ENCODE results near the gene MICAL2.

The MICAL2 gene

GRCh38 chr11:12286606-12287005 lies 176.2 kb downstream of the MICAL2 start:
- no peak for DNase-seq (ENCODE audit: low read depth, low spot score)

- DNase-seq (ENCODE audit: low read depth, low spot score): no peak
Measured at GRCh38 chr11:12287009-12287373, 176.6 kb downstream of the MICAL2 start.

- no peak for DNase-seq (ENCODE audit: low read depth, low spot score)
Measured at GRCh38 chr11:12287374-12288211, 177.2 kb downstream of the MICAL2 start.

DNA sequence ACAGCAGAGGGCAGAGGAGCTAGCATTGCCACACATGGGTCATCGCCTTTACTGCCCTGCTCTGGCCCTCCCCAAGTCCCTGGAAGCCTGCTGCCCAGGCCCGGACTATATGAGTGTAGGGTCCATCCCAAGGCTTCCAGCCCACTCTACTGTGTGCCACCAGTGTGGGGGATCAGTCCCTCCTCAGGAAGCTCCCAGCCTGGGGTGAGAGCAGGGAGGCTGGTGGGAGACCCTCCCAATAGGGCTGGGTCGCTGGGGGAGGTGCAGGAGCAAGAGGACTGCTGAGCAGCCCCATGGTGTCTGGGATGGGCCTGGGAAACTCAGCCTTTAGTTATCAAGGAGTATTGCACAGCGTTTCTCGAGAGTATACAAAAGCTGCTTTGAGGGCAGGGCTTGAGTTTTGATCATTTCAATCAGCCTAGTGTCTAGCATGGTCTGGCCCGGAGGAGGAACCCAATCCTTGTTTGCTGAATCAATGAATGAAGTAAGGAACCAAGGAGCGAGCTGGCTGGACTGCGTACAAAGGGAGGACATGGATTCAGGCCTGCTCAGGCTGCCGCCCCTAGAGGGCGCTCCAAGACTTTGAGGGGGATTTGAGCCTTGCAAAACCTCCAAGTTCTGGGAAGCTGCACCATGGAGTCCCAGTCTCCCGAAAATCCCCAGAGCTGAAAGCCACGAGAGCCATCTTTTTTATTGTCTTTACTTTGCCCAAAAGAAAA lies 178.0 kb downstream of the MICAL2 start:
- no peak for DNase-seq (ENCODE audit: low read depth, low spot score)

DNA sequence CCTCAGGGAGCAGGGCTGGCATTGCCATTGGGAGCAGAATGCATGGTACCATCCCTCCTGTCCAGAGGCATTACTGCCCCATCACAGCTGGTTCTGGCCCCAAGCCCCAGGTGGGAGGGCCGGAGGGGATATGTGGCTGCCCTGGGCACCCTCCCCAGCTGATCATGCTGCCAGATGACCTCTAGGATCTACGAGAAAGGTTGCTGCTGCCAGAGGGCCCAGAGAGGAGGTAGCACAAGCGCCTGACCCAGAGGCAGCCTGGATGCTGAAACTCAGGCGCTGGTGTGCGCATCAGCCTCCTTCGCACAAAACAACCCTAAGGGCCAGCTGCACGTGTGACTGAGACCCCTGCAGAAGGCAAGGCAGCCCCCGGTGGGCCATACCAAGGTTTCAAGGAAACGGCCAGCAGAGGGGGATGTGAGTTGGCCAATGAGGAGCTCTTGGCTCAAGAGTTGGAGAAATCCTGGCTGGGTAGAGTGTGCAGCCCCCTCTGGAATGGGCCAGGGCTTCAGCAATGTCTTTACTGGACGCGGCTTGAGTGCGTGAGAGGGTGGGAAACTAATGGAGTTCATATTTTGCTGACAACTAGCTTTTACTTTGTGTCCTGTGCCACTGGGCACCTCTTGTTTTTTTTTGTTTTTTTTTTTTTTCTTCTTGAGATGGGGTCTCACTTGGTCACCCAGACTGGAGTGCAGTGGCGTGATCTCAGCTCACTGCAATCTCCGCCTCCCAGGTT lies 178.7 kb downstream of the MICAL2 start:
- no peak for DNase-seq (ENCODE audit: low read depth, low spot score)

DNA sequence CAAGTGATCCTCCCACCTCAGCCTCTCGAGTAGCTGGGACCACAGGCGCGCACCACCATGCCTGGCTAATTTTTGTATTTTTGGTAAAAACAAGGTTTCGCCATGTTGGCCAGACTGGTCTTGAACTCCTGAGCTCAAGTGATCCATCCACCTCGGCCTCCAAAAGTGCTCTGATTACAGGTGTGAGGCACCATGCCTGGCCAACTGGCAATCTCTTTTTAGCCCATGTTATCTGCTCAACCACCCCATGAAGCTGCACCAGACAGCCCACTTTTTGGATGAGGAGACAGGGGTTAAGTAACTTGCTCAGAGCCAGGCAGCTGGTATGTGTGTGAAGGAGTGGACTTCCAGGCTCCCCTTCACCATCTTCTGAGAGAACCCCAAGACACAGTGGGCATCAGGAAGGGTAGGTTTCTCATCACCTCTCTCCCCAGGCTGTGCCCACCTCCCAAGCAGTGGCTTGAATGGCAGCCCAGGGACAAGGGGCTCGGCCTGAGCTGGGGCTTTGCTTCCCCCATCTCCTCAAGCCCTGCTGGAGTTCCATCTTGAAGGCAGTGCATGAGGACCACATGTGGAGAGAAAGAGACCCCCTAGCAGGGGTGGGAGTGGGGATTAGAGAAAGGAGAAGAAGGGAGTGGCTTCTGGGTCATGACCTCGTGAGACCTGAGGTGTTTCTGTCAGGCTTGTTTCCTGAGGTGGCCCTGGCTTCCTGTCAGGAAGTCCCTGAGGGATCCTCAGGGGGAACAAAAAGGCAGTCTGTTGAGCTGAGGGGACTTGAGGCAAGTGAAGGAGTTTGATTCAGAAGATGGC lies 179.5 kb downstream of the MICAL2 start:
- DNase-seq (ENCODE audit: low read depth, low spot score): no peak

GRCh38 chr11:12290477-12290922 lies 180.1 kb downstream of the MICAL2 start:
- DNase-seq (ENCODE audit: low read depth, low spot score): no peak

DNA sequence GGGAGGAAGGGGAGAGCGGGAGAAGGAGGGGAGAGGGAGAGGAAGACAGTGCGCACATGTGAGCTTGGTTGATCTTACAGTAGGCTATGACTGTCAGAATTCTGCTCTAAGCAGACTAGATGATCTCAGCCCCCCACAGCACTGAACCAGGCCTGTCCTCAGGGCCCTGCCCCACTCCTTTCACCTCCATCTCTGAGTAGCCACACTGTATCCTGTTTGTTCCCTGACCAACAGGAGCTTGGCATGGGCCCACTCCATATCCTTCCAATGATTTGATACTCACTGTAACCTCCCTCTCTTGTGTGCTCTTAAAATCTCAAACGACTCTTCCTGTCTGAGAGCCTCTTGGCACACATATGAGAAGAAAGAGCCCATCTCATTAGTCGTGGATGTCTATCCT lies 180.9 kb downstream of the MICAL2 start:
- no peak for DNase-seq (ENCODE audit: low read depth, low spot score)

- no peak for DNase-seq (ENCODE audit: low read depth, low spot score)
Measured at GRCh38 chr11:12291766-12292165, 181.4 kb downstream of the MICAL2 start.

DNA sequence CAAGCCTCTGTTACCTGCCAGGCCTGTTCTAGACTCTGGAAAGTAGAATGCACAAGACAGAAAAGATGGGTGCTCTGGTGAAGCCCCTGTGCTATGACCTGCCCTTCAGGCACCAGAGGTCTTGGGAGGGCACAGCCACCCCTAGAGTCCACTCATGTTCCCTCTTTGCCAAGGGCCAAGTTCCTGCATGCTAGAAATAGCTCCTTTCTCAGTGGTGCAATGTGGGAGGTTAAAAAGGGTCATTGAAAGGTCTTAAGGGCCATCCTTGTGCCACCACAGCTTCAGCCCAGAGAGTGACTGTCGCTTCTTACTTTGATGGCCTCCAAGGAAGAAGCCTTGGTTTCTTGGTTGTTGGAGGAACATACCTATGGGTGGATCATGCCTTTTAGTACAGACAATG lies 182.4 kb downstream of the MICAL2 start:
- DNase-seq (ENCODE audit: low read depth, low spot score): no peak

- DNase-seq (ENCODE audit: low read depth, low spot score): no peak
Measured at GRCh38 chr11:12293486-12293885, 183.1 kb downstream of the MICAL2 start.

DNA sequence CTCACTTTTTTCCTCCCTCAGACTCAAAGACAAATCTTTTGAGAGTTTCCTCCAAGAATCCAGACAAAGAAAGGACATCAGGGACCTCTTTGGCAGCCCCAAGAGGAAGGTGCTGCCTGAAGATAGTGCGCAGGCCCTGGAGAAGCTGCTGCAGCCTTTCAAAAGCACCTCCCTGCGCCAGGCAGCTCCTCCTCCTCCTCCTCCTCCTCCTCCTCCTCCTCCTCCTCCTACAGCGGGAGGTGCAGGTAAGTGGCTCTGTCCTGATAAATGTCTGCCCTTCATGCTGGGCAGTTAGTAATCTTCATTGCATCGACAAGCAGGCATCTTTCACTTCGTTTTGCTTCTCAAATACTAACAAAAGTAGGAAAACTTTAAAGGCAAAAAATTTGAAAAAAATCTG lies 184.2 kb downstream of the MICAL2 start:
- DNase-seq (ENCODE audit: low read depth, low spot score): no peak

DNA sequence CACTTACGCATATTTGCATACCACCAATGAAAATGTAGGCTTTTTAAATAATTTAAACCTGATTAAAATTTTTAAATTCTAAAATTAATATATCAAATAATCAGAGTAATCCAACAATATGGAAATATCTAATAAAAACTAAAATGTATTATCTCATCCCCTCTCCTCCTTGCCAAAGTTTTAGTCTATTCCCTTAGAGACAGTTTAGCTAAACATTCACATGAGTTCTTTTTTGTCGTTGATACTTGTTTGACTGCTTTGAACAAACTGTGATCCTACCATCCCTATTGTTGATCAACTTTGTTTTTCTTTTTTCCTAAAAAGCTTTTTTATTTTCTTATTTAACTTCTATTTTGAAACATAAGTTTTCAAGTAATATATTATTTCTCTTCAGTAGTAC lies 185.6 kb downstream of the MICAL2 start:
- DNase-seq (ENCODE audit: low read depth, low spot score): no peak

- no peak for DNase-seq (ENCODE audit: low read depth, low spot score)
Measured at GRCh38 chr11:12298610-12299009, 188.2 kb downstream of the MICAL2 start.

DNA sequence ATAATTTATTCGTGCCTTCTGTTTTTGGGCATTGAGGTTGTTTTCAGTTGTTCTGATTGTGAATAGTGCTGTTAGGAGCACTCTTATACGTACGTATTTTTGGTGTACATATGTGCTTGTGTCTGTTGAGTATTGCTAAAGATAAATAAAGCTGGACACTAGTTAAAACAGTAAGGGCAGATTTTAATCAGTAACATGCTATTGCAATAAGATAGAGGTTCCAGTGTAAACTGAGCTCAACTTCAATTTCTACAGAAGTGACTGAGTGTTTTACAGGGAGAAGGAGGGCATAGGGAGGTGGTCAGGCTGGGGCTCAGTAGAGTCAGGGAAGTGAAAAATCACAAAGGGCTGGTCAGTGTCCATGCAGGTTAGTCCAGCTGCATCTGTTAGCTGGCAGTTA lies 191.0 kb downstream of the MICAL2 start:
- DNase-seq (ENCODE audit: low read depth, low spot score): no peak

DNA sequence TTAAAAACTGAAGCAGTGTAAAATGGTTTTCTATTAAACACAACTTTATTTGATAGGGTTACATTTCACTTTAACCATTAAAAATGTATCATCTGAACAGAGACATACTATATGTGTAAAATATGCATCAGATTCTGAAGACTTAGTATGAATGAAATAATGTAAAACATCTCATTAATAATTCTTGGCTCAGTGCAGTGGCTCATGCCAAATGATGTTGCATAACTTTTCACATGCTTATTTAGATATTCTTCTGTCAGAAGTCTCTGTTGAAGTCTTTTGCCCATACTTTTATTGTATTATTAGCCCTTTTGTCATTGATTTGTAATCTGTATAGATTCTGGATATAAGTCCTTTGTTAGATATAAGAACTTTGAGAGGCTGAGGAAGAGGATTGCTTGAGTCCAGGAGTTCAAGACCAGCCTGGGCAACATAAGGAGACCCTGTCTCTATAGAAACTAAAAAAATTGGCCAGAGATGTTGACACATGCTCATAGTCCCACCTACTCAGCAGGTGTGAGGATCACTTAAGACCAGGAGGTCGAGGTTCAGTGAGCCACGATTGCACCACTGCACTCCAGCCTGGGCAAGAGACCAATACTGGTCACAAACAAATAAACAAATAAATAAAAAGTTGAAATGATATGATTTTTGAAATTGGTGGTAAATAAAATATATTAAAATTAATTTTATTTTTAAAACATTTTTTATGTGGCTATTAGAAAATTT lies 193.2 kb downstream of the MICAL2 start:
- DNase-seq (ENCODE audit: low read depth, low spot score): no peak

DNA sequence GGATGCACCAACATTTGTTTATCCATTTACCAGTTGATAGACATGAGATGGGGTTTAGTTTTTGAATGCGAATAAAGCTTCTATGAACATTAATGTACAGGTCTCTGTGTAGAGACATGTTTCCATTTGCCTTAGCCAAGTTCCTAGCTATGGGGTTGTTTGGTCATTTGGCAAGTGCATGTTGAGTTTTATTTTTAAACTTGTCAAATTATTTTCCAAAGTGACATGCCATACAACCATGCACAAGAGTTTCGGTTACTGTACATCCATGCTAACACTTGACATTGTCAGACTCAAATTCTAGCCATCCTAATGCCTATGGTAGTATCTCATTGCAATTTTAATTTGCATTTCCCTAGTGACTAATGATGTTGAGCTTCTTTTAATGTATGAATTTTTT lies 196.4 kb downstream of the MICAL2 start:
- DNase-seq (ENCODE audit: low read depth, low spot score): no peak

DNA sequence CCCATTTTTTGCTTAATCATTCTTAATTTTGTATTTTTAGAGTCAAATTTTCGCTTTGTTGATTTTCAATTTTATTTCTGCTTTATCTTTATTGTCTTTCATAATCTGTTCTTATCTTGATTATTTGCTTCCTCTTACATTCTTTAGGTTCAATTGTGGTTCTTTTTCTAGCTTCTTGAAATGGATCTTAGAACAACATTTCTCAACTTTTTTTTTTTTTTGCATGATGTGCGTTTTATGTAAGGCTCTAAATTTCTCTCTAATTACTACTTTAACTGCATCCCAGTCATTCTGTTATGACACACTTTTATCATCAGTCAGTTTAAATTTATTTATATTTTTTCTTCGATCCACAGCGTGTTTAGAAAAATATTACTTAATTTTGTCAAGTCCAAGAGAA lies 201.7 kb downstream of the MICAL2 start:
- DNase-seq (ENCODE audit: low read depth, low spot score): no peak

Measured in activated naive CD8-positive, alpha-beta T cell treated with anti-CD3 and anti-CD28 coated beads, Interleukin-2, amount 50 U/mL, for 16 hours (primary cell).